Activated T-helper 17 cell treated with anti-CD3 and anti-CD28 coated beads, Interleukin-2, amount 50 U/mL, for 72 hours (primary cell): ENCODE data around the gene CNTN1. TPM values are rescaled to one million over a fixed set of nuclear protein-coding genes. Genes with fewer than 3 reads are reported as not detected.

Experiments used
- ATAC-seq: fragments of 150-1000 bp; cut with Tn5 transposase; replicated peaks from 2 replicates; pipeline ENCODE4 v1.10.0; 2021; ENCODE audit warnings: mild to moderate bottlenecking, moderate library complexity
- H3K27ac Mint-ChIP-seq: one replicate; pipeline ENCODE4 v1.8.0; 2022; ENCODE audit warnings: mixed read lengths
- H3K27me3 Mint-ChIP-seq: one replicate; pipeline ENCODE4 v1.8.0; 2022; ENCODE audit warnings: mixed read lengths
- H3K36me3 Mint-ChIP-seq: one replicate; pipeline ENCODE4 v1.8.0; 2022; ENCODE audit warnings: low read depth, mild to moderate bottlenecking, mixed read lengths
- H3K4me1 Mint-ChIP-seq: one replicate; pipeline ENCODE4 v1.8.0; 2022; ENCODE audit warnings: mixed read lengths
- H3K4me3 Mint-ChIP-seq: one replicate; pipeline ENCODE4 v1.8.0; 2022; ENCODE audit warnings: mild to moderate bottlenecking, mixed read lengths
- H3K9me3 Mint-ChIP-seq: one replicate; pipeline ENCODE4 v1.8.0; 2022; ENCODE audit warnings: mixed read lengths
- total RNA-seq, 2 donors: library from RNA; stranded (reverse); gene quantifications; one replicate each; pipeline ENCODE4 v1.2.3, GENCODE V29; 2022

CNTN1 gene
- total RNA-seq, 2 donors from 2014 or later, result not detected

GRCh38 chr12:41108032-41108431 lies 415.8 kb downstream of the CNTN1 start:
- no peak overlapping the region for H3K27ac Mint-ChIP-seq
- ATAC-seq, result no peak
- no peak overlapping the region for H3K4me3 Mint-ChIP-seq
- H3K36me3 Mint-ChIP-seq, result no peaks in the 10 kb centered on the region
- no peaks in the 10 kb centered on the region for H3K4me1 Mint-ChIP-seq
- peaks cover 5% of the 10 kb centered on the region for H3K9me3 Mint-ChIP-seq
- no peaks in the 10 kb centered on the region for H3K27me3 Mint-ChIP-seq

- no peak overlapping the region for H3K27ac Mint-ChIP-seq
- no peak overlapping the region for H3K4me3 Mint-ChIP-seq
- no peaks in the 10 kb centered on the region for H3K27me3 Mint-ChIP-seq
- no peaks in the 10 kb centered on the region for H3K4me1 Mint-ChIP-seq
- ATAC-seq, result no peak
- H3K9me3 Mint-ChIP-seq, result no peaks in the 10 kb centered on the region
- H3K36me3 Mint-ChIP-seq, result no peaks in the 10 kb centered on the region
Observed at GRCh38 chr12:41112903-41113302, 420.7 kb downstream of the CNTN1 start.

GRCh38 chr12:41120211-41120610 lies 428.0 kb downstream of the CNTN1 start:
- Mint-ChIP-seq H3K9me3 (no peaks in the 10 kb centered on the region), H3K4me1 (no peaks in the 10 kb centered on the region), H3K27me3 (no peaks in the 10 kb centered on the region), H3K36me3 (no peaks in the 10 kb centered on the region), H3K27ac (no peak overlapping the region), H3K4me3 (no peak overlapping the region)
- no peak for ATAC-seq

GRCh38 chr12:41121374-41121773 lies 429.1 kb downstream of the CNTN1 start:
- Mint-ChIP-seq H3K9me3 (no peaks in the 10 kb centered on the region), H3K27ac (no peak overlapping the region), H3K4me1 (no peaks in the 10 kb centered on the region), H3K27me3 (no peaks in the 10 kb centered on the region), H3K36me3 (no peaks in the 10 kb centered on the region), H3K4me3 (no peak overlapping the region)
- ATAC-seq, result no peak
